Loucy (cell line): ENCODE measurements around the gene ENTHD1.

Source experiments
- CTCF ChIP-seq: fragments of 200-600 bp; sonication (generic); conservative IDR thresholded peaks from 2 replicates; pipeline ENCODE4 v1.5.1; 2014; ENCODE audit warnings: mild to moderate bottlenecking, antibody characterized with exemption, low read length
- EZH2phosphoT487 ChIP-seq: fragments of 200-600 bp; IDR thresholded peaks from 2 replicates; pipeline ENCODE4 v1.6.1; 2018; ENCODE audit warnings: antibody characterized with exemption, mild to moderate bottlenecking, moderate library complexity, borderline replicate concordance

- TF ChIP-seq CTCF (no peak), EZH2phosphoT487 (no peak)
Observed at GRCh38 chr22:39785232-39785631, 108.3 kb downstream of the ENTHD1 start.
